Renal cortical epithelial cell (primary cell): ENCODE measurements around the gene TCAIM. TPM values are rescaled to one million over a fixed set of nuclear protein-coding genes. Genes with fewer than 3 reads are reported as not detected.
A peak's percentile ranks its signal among the peaks of the same experiment; 100 is the strongest.

Source experiments
- DNase-seq: peaks from one replicate; pipeline ENCODE4 v3.0.0-alpha.2; 2011; ENCODE audit warnings: low read depth
- total RNA-seq: library from RNA; depleted of rRNA; stranded (reverse); fragments of >200 nt; gene quantifications from 2 replicates; pipeline ENCODE4 v1.2.3, GENCODE V29; 2014

The TCAIM gene, protein sequence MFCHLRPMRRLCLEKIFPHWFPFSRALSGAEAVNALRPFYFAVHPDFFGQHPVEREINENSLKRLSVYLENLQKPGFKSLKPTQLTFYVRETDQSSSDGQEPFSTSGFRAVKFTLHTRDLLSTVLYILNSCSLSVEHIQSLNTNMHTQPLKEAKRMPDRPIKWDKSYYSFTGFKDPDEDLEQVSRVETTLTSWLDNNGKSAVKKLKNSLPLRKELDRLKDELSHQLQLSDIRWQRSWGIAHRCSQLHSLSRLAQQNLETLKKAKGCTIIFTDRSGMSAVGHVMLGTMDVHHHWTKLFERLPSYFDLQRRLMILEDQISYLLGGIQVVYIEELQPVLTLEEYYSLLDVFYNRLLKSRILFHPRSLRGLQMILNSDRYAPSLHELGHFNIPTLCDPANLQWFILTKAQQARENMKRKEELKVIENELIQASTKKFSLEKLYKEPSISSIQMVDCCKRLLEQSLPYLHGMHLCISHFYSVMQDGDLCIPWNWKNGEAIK
- total RNA-seq: 37.3 and 61.1 TPM in 2 replicates

DNA sequence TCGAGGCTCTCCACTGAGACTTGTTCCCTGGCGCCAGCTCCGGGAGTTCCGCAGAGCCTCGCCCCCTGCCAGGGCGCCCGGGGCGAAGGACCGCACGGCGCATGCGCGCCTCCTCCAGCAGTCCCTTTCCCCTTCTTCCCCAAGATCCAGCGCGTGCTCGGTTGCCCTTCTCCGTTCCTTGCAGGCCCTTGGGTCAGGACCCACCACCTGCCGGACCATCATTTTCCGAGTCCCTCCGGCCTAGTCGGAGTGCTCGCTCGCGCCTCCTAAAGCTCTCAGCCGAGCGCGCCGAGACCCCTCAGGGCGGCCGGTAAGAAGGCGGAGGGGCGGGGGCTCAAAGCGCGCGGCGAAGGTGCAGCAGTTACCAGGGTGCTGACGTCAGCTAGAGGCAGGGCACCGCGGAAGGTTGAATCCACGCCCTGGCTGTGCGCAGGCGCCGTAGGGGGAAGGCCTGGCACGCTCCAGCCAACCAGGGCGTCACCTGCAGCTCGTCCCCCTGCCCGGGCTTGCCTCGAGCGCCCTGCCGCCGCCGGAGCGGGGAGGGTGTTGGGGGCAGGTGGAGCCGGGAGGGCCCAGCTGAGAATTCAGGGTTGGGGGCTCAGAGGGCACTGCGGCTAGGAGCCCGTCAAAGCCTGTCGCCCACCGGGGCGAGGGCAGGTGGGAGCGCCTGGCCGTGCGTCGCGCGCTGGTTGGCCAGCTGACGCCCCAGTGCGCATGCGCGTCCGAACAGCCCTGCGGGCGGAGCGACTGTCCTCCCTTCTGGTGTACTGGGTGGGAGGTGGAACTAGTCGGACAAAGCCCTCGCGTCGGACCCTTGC lies at the start of gene TCAIM:
TCAIM (plus strand) TSS at position 757 of the 818 bp plus-strand sequence. CDS start 16,017 bp downstream, outside the sequence.
- DNase-seq: peak; percentile 92

DNA sequence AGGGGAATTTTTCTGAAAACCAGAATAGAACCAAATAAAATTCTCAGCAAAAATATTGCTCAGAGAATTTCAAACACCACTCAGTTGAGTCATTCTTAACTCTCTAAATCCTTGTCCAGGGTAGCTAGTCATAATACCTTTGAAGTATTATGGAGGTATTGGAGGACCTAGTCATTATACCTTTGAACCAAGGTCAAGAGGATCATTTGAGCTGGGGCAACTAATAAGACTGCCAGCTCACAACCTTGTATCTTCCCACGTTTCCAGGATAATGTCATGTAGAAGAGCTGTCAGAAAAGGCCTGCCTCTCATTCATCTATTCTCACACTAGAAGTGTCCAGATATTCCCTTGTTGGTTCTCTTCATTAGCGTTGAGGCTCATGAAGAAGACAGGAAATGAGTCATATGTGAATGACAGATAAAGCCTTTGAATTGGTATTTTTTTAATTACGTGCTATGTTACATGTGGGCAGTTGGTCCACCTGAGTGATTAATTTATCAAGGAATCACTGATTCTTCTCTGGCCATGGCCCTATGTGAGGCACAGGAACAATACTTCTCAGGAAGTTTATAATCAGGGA lies 48.6 kb upstream of the TCAIM start:
- DNase-seq: no peak

DNA sequence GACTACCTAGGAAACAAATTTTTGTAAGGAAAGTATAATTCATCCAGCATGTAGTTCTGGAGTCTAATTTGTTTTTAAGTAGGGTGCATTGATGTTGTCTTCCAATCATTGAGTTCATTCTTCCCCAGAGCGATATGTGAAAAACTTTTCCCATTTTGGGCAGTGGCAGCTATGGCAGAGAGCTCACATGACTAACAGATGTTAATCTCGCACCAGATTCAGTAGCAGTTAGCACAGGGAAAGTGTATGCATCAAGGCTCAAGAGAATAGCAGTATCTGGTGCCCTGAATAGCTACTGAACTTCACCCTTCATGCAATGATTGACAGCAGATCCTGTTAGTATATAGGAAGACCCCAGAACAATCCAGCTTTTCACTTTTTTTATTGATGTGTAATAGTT lies 46.3 kb upstream of the TCAIM start:
- DNase-seq: no peak

DNA sequence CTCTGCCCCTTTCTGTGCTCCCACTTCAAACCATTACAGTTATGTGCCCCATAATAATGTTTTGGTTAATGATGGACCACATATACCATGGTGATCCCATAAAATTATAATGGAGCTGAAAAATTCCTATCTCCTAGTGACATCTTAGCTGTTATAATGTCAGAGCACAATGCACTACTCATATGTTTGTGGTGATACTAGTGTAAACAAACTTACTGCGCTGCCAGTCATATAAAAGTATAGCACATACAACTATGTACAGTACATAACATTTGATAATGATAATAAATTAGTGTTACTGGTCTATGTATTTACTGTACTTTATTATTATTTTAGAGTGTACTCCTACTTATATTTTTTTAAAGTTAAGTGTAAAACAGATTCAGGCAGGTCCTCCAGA lies 45.6 kb upstream of the TCAIM start:
- DNase-seq: no peak

DNA sequence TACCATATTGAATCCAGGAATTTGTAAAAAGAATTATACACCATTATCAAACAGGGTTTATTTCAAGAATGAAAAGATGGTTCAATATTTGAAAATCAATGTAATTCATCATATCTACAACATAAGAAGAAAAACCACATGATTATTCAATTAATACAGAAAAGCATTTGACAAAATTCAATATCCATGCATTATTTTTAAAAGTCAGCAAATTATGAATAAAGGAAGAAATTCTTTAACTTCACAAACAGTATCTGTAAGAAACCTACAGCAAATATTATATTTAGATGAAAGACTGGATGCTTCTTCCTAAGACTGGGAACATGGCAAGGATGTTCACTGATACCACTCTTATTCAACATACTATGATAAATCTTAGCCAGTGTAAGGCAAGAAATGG lies 41.3 kb upstream of the TCAIM start:
- DNase-seq: no peak

DNA sequence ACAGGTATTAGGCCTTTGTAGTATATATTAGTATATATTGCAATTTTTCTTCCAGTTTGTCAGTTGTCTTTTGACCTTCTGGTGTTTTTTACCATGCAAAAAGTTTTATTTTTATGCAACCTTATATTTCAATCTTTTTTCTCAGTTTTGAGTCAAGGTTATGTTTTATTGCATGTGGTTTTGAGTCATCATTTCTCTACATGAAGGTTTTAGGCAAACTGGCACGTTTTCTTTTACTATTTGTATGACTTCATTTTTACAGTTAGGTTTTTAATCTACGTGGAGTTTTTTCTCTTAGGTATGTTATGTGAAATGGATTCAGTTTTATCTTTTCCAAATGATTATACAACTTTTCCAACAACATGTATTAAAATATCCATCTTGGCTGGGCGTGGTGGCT lies 36.8 kb upstream of the TCAIM start:
- no peak for DNase-seq

DNA sequence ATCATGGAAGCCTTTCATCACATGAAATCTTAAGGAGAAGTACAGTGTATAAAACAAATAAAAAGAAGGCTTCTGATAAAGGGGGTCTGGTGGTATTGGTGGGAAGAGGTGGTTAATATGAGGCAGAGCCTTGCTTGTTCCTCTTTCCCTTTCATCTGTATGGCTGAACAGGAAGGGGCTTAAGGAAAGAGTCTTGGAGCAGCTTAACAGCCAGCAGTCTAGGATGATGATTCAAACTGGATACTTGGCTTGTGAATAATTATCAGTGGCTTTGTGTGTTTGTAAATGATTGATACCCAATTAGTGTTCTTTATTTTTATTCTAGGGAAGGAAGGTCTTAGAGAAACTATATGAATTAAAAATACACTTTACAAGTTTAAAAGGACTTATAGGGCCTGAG lies 29.1 kb upstream of the TCAIM start:
- peak; percentile 83 for DNase-seq

DNA sequence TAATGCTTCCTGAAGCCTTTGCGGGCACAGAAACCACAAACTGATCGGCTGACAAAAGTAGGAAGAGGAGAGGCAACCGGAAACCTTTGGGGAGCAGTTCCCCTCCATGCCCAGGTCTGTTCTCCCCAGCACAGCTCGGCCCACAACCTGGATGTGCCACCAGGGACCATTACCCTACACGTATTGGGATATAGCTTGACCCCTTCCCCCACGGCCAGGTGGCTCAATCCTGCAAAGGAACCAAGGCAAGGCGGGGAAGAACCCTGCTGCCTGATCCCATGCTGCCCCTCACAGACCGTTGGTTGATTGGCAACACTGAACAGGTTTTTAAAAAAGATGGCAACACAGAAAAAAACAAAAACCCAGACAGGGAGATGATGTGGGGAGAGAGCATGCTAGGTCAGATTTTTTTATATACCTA lies 19.7 kb upstream of the TCAIM start:
- no peak for DNase-seq

DNA sequence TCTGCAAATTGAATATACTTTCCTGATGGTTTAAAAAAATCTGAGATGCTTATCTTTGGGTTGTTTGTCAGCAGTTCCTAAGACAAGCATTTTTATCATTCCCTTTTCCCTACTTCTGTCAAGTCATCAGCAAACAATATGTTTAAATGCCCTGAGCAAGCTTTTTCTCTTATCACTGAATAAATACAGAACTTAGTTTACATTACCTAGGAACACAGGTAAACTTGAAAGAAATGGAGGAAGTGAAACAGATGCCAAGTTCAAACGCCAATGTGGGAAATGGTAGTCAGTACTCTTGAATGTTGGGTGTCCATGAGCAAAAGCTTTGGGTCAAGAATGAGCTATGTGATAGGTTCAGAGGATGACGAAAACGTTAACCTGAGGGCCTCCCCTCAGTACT lies 17.2 kb upstream of the TCAIM start:
- DNase-seq: no peak

DNA sequence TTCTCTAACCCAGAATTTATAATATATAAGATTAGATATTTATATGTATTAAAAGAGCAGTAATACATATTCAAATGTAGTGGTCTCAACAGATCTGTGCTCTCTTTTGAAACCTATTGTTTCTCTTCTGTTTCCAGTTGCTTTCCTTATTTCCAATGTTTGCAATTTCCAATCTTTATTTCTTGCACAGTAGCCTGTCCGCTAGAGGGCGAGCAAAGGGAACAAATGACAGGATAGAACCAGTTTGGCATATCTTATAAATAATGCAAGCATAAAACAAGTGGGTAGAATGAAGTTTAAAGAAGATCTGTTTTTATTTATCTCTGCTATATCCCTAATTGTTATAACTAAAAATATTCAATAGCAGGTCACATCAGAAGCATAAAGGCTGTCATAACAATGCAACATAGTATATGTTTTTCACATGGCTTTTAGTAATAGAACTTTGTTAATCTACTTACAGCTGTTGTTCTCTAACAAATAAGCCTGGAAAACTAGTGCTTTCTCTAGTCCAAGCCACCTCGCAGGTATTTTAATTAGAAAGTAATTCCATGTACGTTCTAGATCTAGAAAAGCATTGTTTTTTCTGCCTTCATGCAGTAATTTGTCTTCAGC lies 15.1 kb upstream of the TCAIM start:
- DNase-seq: peak; percentile 59

DNA sequence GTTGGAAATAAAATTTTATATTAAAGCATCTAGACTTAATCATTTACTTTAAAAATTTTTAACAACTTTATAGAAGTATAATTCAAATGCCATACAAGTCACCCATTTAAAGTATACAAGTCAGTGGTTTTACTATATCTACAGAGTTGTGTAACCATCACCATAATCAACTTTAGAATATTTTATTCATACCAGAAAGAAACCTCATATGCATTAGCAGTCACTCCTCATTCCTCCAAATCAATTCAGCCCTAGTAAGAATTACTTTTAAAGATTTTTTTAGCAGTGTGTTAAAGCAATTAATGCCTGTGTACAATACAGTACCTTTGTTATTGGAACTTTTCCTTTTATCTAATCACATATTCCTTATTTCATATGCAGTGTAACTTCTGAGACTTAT lies 14.0 kb upstream of the TCAIM start:
- DNase-seq: no peak

DNA sequence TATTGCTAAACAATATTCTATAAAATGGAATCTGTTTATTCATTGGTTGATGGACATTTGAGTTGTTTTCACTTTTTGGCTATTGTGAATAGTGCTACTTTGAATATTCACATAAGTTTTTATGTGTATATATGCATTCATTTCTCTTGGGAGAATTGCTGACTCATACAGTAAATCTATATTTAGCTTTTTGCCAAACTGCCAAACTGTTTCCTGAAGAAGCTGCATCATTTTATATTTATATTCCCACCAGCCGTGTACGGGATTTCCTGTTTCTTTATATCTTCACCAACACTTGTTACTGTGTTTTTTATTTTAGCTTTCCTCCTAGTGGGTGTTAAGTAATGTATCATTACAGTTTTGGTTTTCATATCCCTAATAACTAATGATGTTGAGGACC lies 12.5 kb upstream of the TCAIM start:
- no peak for DNase-seq

DNA sequence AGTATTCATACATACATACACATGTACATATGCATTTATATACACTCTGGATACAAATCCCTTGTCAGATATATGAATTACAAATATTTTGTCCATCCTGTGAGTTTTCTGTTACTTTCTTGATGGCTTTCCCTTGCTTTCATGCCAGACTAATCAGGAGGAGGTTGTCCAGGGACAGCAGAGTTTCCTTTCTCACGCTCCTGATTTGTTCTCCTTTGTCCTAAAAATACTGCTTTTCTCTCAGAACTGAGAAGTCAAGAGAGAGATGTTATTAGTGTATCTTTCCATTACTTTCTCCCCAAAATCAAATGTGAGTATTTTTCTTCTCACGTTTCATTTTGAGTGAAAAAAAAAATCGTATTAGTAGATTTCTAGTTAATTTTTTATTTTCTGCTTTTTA lies 12.1 kb upstream of the TCAIM start:
- no peak for DNase-seq

DNA sequence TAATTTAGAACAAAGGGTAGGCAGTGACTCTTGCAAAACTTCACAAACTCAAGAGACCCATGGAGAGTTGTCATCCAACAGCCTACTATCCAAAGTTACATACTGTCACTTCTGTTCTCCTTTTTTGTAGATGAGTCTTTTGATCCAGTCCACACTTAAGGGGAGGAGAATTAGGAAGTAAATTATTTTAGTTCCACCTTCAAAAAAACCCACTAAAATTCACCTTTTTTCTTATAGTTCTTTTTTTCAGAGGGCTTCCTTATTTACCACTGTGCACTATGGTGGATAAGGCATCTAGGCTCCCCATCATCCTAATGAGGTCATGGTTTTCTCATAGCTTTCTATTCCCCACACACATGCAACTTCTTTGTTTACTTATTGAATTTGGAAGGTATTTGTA lies 8.6 kb upstream of the TCAIM start:
- DNase-seq: no peak

DNA sequence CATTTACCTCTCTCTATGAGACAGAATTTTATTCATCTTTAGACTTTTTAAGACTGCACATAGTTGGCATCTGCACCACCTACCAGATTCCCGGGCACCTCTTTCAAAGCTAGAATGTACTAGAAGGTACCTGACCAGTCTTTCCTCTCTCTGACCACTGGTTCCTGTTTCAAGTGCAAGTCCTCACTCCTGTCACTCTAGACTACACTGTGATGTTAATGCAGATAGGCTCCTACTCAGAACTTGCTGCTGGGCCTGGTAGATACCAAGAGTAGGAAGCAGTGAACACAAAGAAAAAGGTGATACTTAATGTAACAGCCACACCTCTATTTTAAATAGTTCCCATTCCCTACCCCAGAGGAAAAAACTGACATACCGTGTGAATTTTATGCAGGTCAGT lies 8.1 kb upstream of the TCAIM start:
- DNase-seq: no peak

DNA sequence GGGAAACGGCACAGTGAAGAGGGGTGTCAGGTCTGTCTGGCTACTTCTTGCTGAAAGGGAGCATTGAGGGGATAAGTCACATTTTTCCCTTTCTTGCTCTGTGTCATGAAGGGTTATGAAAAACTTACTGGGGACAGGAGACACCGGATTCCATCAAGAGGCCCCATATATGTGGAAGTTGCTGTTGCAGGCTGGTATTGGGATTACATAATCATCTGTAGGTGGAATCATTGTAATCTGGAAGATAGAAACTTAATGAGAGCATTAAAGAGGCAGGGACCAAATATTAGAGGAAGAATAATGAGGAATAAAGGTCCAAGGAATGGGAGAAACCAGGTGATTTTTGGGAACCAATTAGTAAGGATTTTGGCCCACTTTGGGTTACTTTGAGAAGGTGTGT lies 4.2 kb upstream of the TCAIM start:
- no peak for DNase-seq

DNA sequence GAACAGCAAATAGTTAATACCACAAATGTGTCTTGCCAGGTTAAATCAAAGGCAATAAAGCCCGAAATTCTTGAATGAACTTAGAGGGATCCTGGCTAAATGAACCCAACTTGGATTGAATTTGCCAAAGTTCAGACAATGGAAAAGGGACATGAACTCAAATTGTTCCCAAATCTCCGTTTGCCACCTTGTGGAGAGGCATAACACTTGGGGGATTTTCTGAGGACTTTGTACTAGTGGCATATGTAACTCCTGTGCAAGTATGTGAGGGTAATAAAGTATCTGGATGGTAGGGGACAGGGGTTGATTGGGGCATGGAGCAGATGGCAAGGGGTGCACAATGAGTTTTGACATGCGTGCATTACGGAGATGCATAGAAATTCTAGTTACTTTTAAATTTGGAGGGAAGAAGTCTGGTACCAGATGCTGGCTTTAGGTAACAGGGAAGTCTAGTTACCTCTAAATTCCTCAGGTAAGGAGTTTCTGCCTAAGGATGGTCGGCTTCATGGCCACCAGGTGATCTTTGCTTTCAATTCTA lies 1.2 kb upstream of the TCAIM start:
- DNase-seq: no peak

DNA sequence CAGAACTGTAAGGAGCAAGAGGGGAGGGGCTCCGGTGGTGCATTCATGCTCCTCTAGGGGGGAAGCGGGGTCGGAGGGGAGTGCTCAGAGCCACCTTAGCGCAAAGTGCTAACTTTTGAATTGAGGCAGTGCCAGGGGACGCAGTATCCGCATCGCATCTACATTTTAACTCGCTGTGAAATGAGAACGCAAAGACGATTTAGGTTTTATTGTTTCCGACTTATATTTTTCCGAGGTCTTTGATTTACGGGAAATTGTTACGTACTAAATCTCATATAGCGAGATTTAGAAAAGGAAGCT lies 212 bp downstream of the TCAIM start:
- no peak for DNase-seq

DNA sequence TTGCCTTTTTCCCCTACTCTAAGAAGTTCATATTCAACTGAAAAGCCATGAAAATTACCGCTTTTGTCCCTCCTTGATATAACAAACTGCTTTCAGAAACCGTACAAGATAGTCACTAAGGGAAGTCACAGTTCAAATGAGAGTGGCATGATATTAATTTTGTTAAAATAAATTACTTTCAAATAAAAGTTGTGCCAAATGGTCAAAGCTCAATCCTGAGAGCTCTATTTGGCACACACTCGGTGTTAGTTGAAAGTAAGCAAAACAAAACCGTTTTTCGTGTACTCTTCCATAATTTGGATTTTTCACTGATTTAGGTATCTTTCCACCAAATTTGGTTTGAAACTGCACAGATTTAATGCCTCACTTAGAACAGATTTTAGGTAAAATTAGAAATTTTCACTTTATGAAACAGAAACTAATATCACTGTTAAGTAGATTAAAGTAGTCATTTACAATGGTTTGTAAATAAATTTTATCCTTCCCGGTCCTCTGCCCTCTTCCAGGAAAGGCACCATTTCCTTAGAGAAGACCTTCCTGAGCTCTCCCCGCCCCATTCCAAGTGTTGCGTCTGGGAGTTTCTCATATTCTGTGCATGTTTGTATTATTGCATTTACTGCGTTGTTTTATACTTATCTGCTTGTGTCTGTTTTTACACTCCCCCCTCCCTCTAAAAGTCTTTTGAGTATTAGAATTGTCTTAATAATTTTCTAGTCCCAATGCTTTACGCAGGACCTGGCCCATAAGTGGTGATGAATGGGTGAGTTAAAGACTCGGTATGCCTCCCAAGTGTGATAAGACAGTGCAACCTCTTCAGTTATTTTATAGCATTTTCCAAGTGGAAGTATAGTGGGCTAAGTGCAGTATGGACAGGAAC lies 853 bp downstream of the TCAIM start:
- DNase-seq: no peak

DNA sequence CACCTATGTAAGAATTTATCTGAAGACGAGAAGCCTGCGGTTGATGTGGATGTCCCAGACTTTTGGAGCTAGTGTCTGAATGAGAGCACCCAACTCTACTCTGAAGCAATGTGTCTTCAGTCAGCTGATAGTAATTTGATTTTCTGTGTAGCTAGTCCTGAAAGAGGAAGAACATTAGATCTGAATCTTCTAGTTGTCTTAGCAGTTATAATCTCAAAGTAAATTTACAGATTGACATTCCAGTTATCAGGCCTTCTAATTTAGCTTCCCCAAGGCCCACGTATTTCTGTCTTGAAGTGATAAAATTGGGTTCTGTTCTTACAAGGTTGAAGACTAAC lies 1.5 kb downstream of the TCAIM start:
- no peak for DNase-seq

DNA sequence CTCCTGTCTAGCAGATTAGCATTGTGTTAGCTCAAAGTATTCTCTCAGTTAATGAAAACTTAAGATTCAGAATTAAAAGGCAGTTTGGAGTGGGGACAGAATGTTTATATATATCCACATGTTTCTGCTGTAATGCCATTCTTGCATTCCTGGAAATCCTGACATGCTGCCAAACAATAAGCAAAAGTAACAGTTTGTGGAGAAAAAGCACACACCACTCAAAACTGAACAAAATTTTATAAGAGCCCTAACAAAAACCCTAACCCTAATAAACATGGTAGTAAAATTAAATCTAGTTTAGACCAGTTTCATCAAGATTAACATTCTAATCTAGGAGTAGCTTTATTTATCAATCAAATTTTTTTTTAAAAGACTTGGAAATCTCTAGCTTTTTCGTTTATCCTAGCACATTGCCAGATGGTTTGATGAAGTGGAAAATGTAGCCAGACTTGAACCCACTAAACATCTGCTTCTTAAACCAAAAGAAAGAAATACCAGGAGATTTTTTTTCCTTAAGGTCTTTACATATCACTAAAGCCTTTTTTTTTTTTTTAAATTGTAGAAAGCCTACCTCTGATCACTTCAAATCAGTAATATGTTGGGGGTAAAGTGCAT lies 3.7 kb downstream of the TCAIM start:
- DNase-seq: peak; percentile 71
